OCI-LY3 (cell line): Measurements from ENCODE around the gene HOXA11.

Source experiments
- H2AFZ ChIP-seq: fragments of 200-600, 300-600 bp; shearing (Covaris generic); 2 replicates; pipeline ENCODE4 v1.6.0; 2014; ENCODE audit warnings: antibody characterized with exemption, low read depth, low read length
- H3K27ac ChIP-seq: fragments of 200-600, 300-600 bp; sonication (generic); 2 replicates; pipeline ENCODE4 v1.5.1; 2014; ENCODE audit warnings: mild to moderate bottlenecking, low read length, moderate library complexity, mixed read lengths
- H3K27me3 ChIP-seq: fragments of 200-600, 300-600 bp; sonication (generic); 2 replicates; pipeline ENCODE4 v1.6.1; 2014; ENCODE audit warnings: low read depth, low read length, mixed read lengths
- H3K36me3 ChIP-seq: fragments of 200-600, 300-600 bp; sonication (generic); replicated peaks from 2 replicates; pipeline ENCODE3; 2014; ENCODE audit warnings: low read depth, low read length, mixed read lengths
- H3K4me1 ChIP-seq: fragments of 300-600, 200-600 bp; sonication (generic); 2 replicates; pipeline ENCODE4 v1.6.1; 2014; ENCODE audit warnings: low read length, mixed read lengths
- H3K4me2 ChIP-seq: fragments of 200-600, 300-600 bp; sonication (generic); 2 replicates; pipeline ENCODE4 v1.6.1; 2014; ENCODE audit warnings: low read length, mixed read lengths
- H3K4me3 ChIP-seq: fragments of 300-600, 200-600 bp; sonication (generic); 2 replicates; pipeline ENCODE4 v1.5.1; 2014; ENCODE audit warnings: antibody characterized with exemption, mild to moderate bottlenecking, low read length, moderate library complexity
- H3K79me2 ChIP-seq: fragments of 300-600, 200-600 bp; shearing (Covaris generic); 2 replicates; pipeline ENCODE4 v1.6.1; 2014; ENCODE audit warnings: mild to moderate bottlenecking, low read length, mixed read lengths
- H3K9ac ChIP-seq: fragments of 300-600, 200-600 bp; shearing (Covaris generic); 2 replicates; pipeline ENCODE4 v1.6.0; 2014; ENCODE audit warnings: mild to moderate bottlenecking, low read length, moderate library complexity
- H3K9me3 ChIP-seq: fragments of 200-600, 300-600 bp; shearing (Covaris generic); 2 replicates; pipeline ENCODE4 v1.6.1; 2014; ENCODE audit warnings: low read length, mixed read lengths; ENCODE audit not compliant: insufficient read depth
- H4K20me1 ChIP-seq: fragments of 200-600, 300-600 bp; sonication (generic); 2 replicates; pipeline ENCODE4 v1.6.1; 2016; ENCODE audit warnings: low read length, mixed read lengths; ENCODE audit not compliant: insufficient read depth
- EZH2phosphoT487 ChIP-seq: fragments of 200-600 bp; shearing (Covaris generic); IDR thresholded peaks from 2 replicates; pipeline ENCODE4 v1.6.1; 2018; ENCODE audit warnings: antibody characterized with exemption, mixed run types, low read depth
- TF ChIP-seq, protein P1 (sequence below): fragments of 200-600, 300-600 bp; sonication (generic); IDR thresholded peaks from 2 replicates; pipeline ENCODE4 v1.5.1; 2014; ENCODE audit warnings: antibody characterized with exemption, low read length, low read depth

The HOXA11 gene

DNA sequence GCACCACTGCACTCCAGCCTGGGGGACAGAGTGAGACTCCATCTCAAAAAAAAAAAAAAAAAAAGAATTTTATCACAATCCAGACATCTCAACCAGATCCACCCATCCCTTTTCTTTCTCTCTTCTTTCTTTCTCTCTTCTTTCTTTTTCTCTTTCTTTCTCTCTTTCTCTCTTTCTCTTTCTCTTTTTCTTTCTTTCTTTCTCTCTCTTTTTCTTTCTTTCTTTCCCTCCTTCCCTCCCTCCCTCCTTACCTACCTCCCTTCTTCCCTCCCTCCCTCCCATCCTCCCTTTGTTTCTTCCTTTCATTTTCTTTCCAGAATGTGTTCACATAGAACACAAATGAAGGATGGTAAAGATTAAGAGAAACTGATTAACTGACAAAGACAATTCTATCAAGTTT lies 32.9 kb upstream of the HOXA11 start:
- Histone ChIP-seq H3K79me2 (no peaks in the 10 kb centered on the region), H3K9me3 (no peaks in the 10 kb centered on the region), H4K20me1 (no peaks in the 10 kb centered on the region), H2AFZ (no peak overlapping the region), H3K4me1 (peaks cover 13% of the 10 kb centered on the region), H3K4me3 (no peak overlapping the region), H3K9ac (no peak overlapping the region), H3K36me3 (no peaks in the 10 kb centered on the region), H3K27ac (no peak overlapping the region), H3K27me3 (peaks cover 10% of the 10 kb centered on the region), H3K4me2 (no peak overlapping the region)
- no peak for TF ChIP-seq EZH2phosphoT487
- TF ChIP-seq, protein P1, sequence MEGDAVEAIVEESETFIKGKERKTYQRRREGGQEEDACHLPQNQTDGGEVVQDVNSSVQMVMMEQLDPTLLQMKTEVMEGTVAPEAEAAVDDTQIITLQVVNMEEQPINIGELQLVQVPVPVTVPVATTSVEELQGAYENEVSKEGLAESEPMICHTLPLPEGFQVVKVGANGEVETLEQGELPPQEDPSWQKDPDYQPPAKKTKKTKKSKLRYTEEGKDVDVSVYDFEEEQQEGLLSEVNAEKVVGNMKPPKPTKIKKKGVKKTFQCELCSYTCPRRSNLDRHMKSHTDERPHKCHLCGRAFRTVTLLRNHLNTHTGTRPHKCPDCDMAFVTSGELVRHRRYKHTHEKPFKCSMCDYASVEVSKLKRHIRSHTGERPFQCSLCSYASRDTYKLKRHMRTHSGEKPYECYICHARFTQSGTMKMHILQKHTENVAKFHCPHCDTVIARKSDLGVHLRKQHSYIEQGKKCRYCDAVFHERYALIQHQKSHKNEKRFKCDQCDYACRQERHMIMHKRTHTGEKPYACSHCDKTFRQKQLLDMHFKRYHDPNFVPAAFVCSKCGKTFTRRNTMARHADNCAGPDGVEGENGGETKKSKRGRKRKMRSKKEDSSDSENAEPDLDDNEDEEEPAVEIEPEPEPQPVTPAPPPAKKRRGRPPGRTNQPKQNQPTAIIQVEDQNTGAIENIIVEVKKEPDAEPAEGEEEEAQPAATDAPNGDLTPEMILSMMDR: no peak

DNA sequence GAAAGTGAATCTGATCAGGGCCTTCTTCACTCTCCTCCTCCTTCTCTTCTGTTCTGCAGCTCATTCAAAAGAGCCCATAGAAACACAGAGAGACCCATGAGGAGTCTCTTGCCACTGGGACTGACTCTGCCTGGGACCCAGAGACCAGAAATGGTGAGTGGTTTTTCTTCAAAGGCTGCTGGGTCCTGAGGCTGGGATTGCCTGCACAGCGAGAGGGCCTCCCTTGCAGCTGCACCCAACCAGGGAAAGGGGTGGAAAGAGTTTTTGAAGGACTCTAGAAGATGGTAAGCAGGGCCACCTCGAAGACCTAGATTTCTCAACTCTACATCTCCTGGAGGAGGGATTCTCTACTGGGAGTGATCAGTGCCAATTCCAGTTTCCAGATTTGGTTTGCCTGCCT lies 30.3 kb upstream of the HOXA11 start:
- H3K4me3 ChIP-seq: no peak overlapping the region
- H3K4me1 ChIP-seq: no peaks in the 10 kb centered on the region
- H3K27ac ChIP-seq: no peak overlapping the region
- no peaks in the 10 kb centered on the region for H4K20me1 ChIP-seq
- H3K27me3 ChIP-seq: no peaks in the 10 kb centered on the region
- no peak overlapping the region for H2AFZ ChIP-seq
- H3K79me2 ChIP-seq: no peaks in the 10 kb centered on the region
- no peak overlapping the region for H3K9ac ChIP-seq
- no peak for TF ChIP-seq EZH2phosphoT487
- TF ChIP-seq, protein P1: no peak
- no peaks in the 10 kb centered on the region for H3K9me3 ChIP-seq
- H3K4me2 ChIP-seq: no peak overlapping the region
- H3K36me3 ChIP-seq: no peaks in the 10 kb centered on the region

GRCh38 chr7:27214239-27214950 lies 29.4 kb upstream of the HOXA11 start:
- Histone ChIP-seq H2AFZ (no peak overlapping the region), H3K27me3 (no peaks in the 10 kb centered on the region)

GRCh38 chr7:27213433-27214238 lies 28.6 kb upstream of the HOXA11 start:
- Histone ChIP-seq H3K27ac (no peak overlapping the region), H4K20me1 (no peaks in the 10 kb centered on the region), H3K4me3 (no peak overlapping the region), H3K4me1 (no peaks in the 10 kb centered on the region), H3K4me2 (no peak overlapping the region), H3K9ac (no peak overlapping the region), H3K27me3 (no peaks in the 10 kb centered on the region), H2AFZ (no peak overlapping the region), H3K79me2 (no peaks in the 10 kb centered on the region), H3K36me3 (no peaks in the 10 kb centered on the region), H3K9me3 (no peaks in the 10 kb centered on the region)
- TF ChIP-seq EZH2phosphoT487: no peak
- TF ChIP-seq, protein P1: no peak

More at GRCh38 chr7:27214239-27214950, 29.4 kb upstream of the HOXA11 start:
- no peaks in the 10 kb centered on the region for H3K9me3 ChIP-seq
- no peaks in the 10 kb centered on the region for H4K20me1 ChIP-seq
- no peaks in the 10 kb centered on the region for H3K4me1 ChIP-seq
- TF ChIP-seq EZH2phosphoT487: no peak
- H3K4me2 ChIP-seq: no peak overlapping the region
- H3K79me2 ChIP-seq: no peaks in the 10 kb centered on the region
- no peak overlapping the region for H3K4me3 ChIP-seq
- no peak overlapping the region for H3K9ac ChIP-seq
- H3K36me3 ChIP-seq: no peaks in the 10 kb centered on the region
- H3K27ac ChIP-seq: no peak overlapping the region
